ENCODE data around the gene TRAF3.

- TF ChIP-seq CTCF (conservative IDR thresholded peaks at IDR 0.05; ENCODE audit: low read depth, low read length) (no peak), EZH2 (IDR thresholded peaks at IDR 0.05; ENCODE audit: borderline replicate concordance, low read depth, low read length, poor library complexity, severe bottlenecking) (no peak)
Measured at GRCh38 chr14:102856179-102856578, 78.9 kb downstream of the TRAF3 start.

Data from A673 (cell line).